A673 (cell line): ENCODE data around the gene MCUB. TPM values are rescaled to one million over a fixed set of nuclear protein-coding genes. Genes with fewer than 3 reads are reported as not detected.

ENCODE experiments used
- BruUV-seq: library from RNA; stranded (reverse); fragments of 400-500 nt; replicated peaks from 2 replicates; lab custom pipeline; 2021; lab: Mats Ljungman, UMichigan
- CTCF ChIA-PET: fragments of 300-600 bp; sonication (Branson Sonifier 250); formaldehyde crosslinking; loops from one replicate; lab custom pipeline; 2022; ENCODE audit warnings: antibody characterized with exemption; lab: Charles Lee
- POLR2A ChIA-PET: fragments of 300-600 bp; sonication (Branson Sonifier 250); formaldehyde crosslinking; loops from one replicate; lab custom pipeline; 2022; ENCODE audit warnings: antibody characterized with exemption; ENCODE audit not compliant: low non-redundant PET; lab: Charles Lee
- DNase-seq: peaks from one replicate; pipeline ENCODE4 v3.0.0-alpha.2; 2015; ENCODE audit warnings: low spot score
- H3K27ac ChIP-seq: fragments of 200-600 bp; sonication (generic); 2 replicates; pipeline ENCODE4 v1.5.1; 2016; ENCODE audit warnings: mixed run types, low read depth, mild to moderate bottlenecking, mixed read lengths, antibody characterized with exemption, low read length; ENCODE audit not compliant: poor library complexity, severe bottlenecking
- H3K27me3 ChIP-seq: fragments of 200-600 bp; sonication (generic); replicated peaks from 2 replicates; pipeline ENCODE4 v1.6.1; 2017; ENCODE audit warnings: mixed run types, low read depth, mild to moderate bottlenecking, mixed read lengths, antibody characterized with exemption, low read length; ENCODE audit not compliant: insufficient read depth, poor library complexity
- H3K36me3 ChIP-seq: fragments of 200-600 bp; sonication (generic); 2 replicates; pipeline ENCODE4 v1.6.1; 2016; ENCODE audit warnings: mixed run types, mild to moderate bottlenecking, mixed read lengths, antibody characterized with exemption, low read length; ENCODE audit not compliant: insufficient read depth, poor library complexity, severe bottlenecking
- H3K4me1 ChIP-seq: fragments of 200-600 bp; sonication (generic); 2 replicates; pipeline ENCODE4 v1.6.1; 2017; ENCODE audit warnings: mixed run types, mild to moderate bottlenecking, mixed read lengths, antibody characterized with exemption, low read length; ENCODE audit not compliant: insufficient read depth, poor library complexity, severe bottlenecking
- H3K4me3 ChIP-seq: fragments of 200-600 bp; sonication (generic); 2 replicates; pipeline ENCODE4 v1.5.1; 2016; ENCODE audit warnings: low read depth, mixed run types, mild to moderate bottlenecking, mixed read lengths, low read length; ENCODE audit not compliant: poor library complexity, severe bottlenecking
- H3K9me3 ChIP-seq: fragments of 200-600 bp; sonication (generic); 2 replicates; pipeline ENCODE4 v1.6.1; 2016; ENCODE audit warnings: mixed run types, low read depth, mild to moderate bottlenecking, mixed read lengths, antibody characterized with exemption, low read length; ENCODE audit not compliant: poor library complexity, severe bottlenecking
- CTCF ChIP-seq: fragments of 300-800, 200-600 bp; sonication (generic); conservative IDR thresholded peaks from 2 replicates; pipeline ENCODE4 v1.5.1; 2017; ENCODE audit warnings: low read depth, mild to moderate bottlenecking, antibody characterized with exemption, low read length, moderate library complexity, mixed read lengths
- EZH2 ChIP-seq: fragments of 200-600 bp; sonication (generic); IDR thresholded peaks from 2 replicates; pipeline ENCODE4 v1.6.1; 2017; ENCODE audit warnings: borderline replicate concordance, low read depth, mild to moderate bottlenecking, mixed read lengths, antibody characterized with exemption, low read length; ENCODE audit not compliant: poor library complexity, severe bottlenecking
- intact Hi-C: fragments of 100-400 bp; cut with micrococcal nuclease; formaldehyde crosslinking; loops from one replicate; pipeline ENCODE4 v1.10.0; 2022; ENCODE audit not compliant: unreplicated experiment
- total RNA-seq: library from RNA; stranded (reverse); gene quantifications from 2 replicates; pipeline ENCODE4 v1.2.3, GENCODE V29; 2021

MCUB gene
- total RNA-seq, 1 experiment from 2014 or later, result 30.0 TPM

- POLR2A ChIA-PET, result no interaction called here
- no peak for TF ChIP-seq EZH2
- no peak for TF ChIP-seq CTCF
- H3K27ac ChIP-seq, result peak overlapping the region; percentile 90
- peak overlapping the region; percentile 91 for H3K4me3 ChIP-seq
- peak; percentile 61 for DNase-seq
- intact Hi-C loops, result loop anchor here (2.0 to 10.0 kb wide), 3 partner anchors 101 to 271 kb away; partner anchors contain the start of gene GAR1
- no peaks in the 10 kb centered on the region for H3K27me3 ChIP-seq
- no peaks in the 10 kb centered on the region for H3K36me3 ChIP-seq
- no peaks in the 10 kb centered on the region for H3K9me3 ChIP-seq
- peaks cover 17% of the 10 kb centered on the region for H3K4me1 ChIP-seq
- no TSS peak for BruUV-seq
- CTCF ChIA-PET, result interaction anchor here (0.8 kb wide), 1 partner anchor 100 kb away, joined by 3 read pairs; no protein-coding TSS in a partner anchor
Observed at GRCh38 chr4:109703664-109704361, 143.8 kb downstream of the MCUB start.

- no TSS peak for BruUV-seq
- H3K9me3 ChIP-seq, result no peaks in the 10 kb centered on the region
Observed at GRCh38 chr4:109708435-109708834, 148.4 kb downstream of the MCUB start.

GRCh38 chr4:109708990-109709389 is 148.9 kb downstream of the MCUB start:
- Histone ChIP-seq H3K9me3 (no peaks in the 10 kb centered on the region), H3K27me3 (no peaks in the 10 kb centered on the region), H3K4me1 (peaks cover 8% of the 10 kb centered on the region), H3K36me3 (peaks cover 8% of the 10 kb centered on the region), H3K27ac (no peak overlapping the region), H3K4me3 (no peak overlapping the region)
- CTCF ChIA-PET, result no interaction called here
- intact Hi-C loops, result loop anchor here (10.0 kb wide), 1 partner anchor 266 kb away; no protein-coding TSS in a partner anchor
- TF ChIP-seq CTCF (no peak), EZH2 (no peak)
- DNase-seq, result no peak
- no TSS peak for BruUV-seq
- POLR2A ChIA-PET, result no interaction called here

More at GRCh38 chr4:109708435-109708834, 148.4 kb downstream of the MCUB start:
- ChIA-PET POLR2A (no interaction called here), CTCF (no interaction called here)
- Histone ChIP-seq H3K4me1 (peaks cover 11% of the 10 kb centered on the region), H3K4me3 (no peak overlapping the region), H3K27ac (no peak overlapping the region), H3K36me3 (peaks cover 3% of the 10 kb centered on the region), H3K27me3 (no peaks in the 10 kb centered on the region)
- intact Hi-C loops, result loop anchor here (10.0 kb wide), 1 partner anchor 266 kb away; no protein-coding TSS in a partner anchor
- no peak for DNase-seq
- TF ChIP-seq EZH2 (no peak), CTCF (no peak)
